Measurements from ENCODE around the gene CAPZB.
"Not testable (repeated sequence)": the region's sequence is repeated elsewhere in the genome, so short reads cannot be mapped to it uniquely, and the experiment has no call there.

The CAPZB gene

DNA sequence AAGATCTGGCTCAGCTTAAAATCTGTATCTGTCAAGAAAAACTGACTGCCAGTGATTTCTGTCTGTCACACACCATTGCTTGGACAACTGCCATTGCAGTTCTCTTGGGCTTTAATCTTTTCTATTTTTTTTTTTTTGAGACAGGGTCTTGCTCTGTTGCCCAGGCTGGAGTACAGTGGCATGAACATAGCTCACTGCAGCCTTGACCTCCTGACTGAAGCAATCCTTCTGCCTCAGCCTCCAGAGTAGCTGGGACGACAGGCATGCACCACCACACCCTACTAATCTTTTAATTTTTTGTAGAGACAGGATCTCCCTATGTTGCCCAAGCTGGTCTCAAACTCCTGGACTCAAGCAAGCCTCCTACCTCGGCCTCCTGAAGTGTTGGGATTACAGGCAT, 14.5 kb upstream of the CAPZB start:
- DNase-seq (ENCODE audit: low read depth in 2 of 3, low spot score in 1 of 3): not testable (repeated sequence)

DNA sequence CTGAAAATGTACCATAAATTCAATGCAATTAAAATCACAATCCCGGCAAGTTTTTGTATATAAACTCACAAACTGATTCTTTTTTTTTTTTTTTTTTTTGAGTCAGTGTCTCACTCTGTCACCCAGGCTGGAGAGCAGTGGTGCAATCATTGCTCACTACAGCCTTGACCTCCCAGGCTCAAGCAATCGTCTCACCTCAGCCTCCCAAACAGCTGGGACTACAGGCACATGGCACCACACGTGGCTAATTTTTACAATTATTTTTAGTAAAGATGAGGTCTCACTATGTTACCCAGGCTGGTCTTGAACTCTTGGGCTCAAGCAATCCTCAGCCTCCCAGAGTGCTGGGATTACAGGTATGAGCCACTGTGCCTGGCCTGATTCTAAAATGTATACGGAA, 12.1 kb upstream of the CAPZB start:
- DNase-seq (ENCODE audit: low read depth in 2 of 3, low spot score in 1 of 3): not testable (repeated sequence)

- DNase-seq (ENCODE audit: low read depth in 2 of 3, low spot score in 1 of 3): no peak
Observed at GRCh38 chr1:19496527-19496874, 11.2 kb upstream of the CAPZB start.

DNA sequence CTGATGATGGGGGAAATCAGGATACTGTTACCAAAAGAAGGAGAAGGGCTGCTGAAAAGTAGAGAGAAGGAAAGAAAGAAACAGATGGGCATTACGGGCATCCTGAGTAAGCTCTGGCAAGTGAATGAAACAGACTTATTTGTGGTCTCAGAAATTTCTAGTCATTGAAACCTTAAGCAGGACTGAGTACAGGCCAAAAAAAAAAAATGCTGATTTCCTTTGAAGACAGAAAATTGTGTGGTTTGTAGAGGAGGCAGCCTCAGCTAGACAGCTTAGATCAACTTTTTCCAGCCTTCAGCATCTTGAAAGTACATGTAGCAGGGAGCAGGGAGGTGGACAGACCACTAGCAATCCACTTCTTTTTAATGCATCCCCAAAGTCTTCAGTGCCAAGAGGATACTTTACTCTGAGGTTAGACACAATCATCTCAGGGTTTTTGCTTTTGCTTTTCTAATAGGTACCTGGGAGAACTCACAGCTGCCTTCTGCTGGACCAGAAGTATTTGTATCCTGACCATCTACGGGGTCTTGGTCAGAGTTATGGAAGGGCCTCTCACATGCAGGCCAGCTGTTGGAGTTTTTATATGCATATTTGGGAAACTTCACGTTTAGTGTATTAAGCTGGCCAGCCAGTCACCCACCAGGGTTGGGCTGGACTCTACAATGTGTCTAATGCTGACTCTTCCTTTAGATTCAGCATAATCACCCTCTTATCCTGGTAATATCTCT, 10.6 kb upstream of the CAPZB start:
- DNase-seq (ENCODE audit: low read depth in 2 of 3, low spot score in 1 of 3): no peak

DNA sequence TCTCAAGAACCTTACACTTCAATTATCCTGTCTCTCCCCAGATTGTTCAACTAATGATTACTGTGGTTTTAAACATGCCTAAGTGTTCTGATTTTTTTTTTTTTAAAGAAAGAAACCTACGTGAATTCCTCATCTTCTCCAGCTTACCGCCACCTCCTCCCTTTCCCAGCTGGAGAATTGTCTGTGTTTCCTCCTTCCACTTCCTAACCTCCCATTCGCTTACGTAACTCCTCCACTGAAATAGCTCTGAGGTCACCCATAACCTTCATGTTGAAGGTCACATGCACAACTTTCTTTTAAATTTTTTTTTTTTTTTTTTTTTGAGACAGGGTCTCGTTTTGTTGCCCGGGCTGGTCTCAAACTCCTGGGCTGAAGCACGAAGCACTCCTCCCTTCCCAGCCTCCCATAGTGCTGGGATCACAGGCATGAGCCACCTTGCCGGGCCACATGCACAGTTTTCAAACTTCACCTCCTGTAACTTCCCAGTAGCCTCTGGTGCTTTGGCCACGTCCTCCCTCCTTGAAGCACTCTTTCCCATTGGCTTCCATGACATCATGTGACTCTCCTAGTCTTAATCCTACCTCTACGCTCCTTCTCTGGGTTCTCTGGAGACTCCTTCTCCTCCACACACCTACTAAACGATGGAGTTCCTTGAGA, 9.8 kb upstream of the CAPZB start:
- no peak for DNase-seq (ENCODE audit: low read depth in 2 of 3, low spot score in 1 of 3)

DNA sequence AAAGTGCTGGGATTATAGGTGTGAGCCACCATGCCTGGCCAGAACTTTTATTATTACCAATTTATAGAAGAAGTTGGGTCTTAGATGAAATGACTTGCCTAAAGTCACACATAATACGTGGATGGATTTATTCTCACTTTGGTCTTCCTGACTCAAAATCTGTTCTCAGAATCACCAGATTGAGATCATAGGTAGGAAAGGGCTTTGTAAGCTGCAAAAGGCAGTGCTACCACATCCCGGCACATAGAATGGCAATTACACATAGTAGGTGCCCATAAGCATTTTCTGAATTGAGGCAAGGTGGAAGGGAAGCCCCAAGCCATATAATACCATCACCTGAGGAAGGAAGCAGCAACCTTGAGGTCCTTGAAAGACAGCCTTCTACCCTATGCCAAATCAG, 8.2 kb upstream of the CAPZB start:
- no peak for DNase-seq (ENCODE audit: low read depth in 2 of 3, low spot score in 1 of 3)

- DNase-seq (ENCODE audit: low read depth in 2 of 3, low spot score in 1 of 3): no peak
Observed at GRCh38 chr1:19489996-19490395, 4.7 kb upstream of the CAPZB start.

DNA sequence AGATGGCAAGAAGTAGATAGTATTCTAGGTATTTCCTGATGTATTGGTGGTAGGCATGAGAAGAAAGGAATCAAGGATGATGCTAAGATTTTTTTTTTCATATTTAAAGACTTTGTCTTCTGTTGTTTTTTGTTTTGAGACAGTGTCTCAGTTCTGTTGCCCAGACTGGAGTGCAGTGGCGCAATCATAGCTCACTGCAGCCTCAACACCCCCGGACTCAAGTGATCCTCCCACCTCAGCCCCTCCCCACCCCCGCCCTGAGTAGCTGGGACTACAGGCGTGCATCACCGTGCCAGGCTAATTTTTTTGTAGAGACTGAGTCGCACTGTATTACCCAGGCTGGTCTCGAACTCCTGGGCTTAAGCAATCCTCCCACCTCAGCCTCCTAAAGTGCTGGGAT, 2.8 kb upstream of the CAPZB start:
- DNase-seq (ENCODE audit: low read depth in 2 of 3, low spot score in 1 of 3): no peak

DNA sequence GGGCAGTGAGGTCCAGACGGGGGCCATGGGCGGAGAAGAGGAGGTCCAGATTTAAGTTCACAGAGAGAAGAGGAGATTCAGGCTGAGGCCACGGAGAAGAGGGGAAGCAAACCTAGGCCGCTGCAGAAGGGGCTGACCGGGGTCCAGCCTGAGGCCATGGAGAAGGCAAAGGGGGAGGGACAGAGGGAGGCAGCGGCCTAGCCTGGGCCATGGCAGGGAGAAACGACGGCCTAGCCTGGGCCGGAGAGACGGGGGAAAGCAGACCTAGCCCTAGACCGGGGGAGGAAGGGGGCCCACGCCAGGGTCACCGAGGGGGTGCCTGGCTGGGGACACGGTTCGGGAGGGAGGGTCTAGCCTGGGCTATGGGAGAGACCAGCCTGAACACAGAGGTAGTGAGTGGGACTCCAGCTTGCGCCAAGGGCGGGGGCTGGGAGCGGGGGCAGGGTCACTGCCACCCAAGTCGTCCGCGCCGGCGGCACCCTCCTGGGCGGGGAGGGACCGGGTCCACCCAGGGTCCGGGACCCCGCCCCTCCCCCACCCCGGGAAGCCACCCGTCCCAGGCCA, 459 bp downstream of the CAPZB start:
- no peak for DNase-seq (ENCODE audit: low read depth in 2 of 3, low spot score in 1 of 3)

- DNase-seq (ENCODE audit: low read depth in 2 of 3, low spot score in 1 of 3): no peak
Observed at GRCh38 chr1:19484338-19484797, 971 bp downstream of the CAPZB start.

DNA sequence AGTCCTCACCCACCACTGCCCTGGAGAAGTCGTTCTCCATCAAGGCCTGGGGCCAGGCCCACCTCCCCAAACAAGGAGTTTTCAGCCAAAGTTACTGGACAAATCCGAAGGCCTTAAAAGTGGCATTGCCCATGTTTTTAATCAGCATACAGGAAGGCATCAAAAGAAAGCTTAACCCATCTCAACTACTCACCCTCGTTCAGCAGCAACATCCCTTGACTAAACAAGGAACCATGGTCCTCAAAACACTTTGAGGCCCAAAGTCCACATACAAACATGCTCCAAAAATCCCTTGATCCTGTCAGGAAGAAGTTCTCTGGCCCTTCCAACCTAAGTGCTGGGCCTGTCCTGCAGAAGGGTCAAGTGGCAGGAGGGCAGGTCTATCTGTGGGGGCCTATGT, 1.6 kb downstream of the CAPZB start:
- no peak for DNase-seq (ENCODE audit: low read depth in 2 of 3, low spot score in 1 of 3)

- no peak for DNase-seq (ENCODE audit: low read depth in 2 of 3, low spot score in 1 of 3)
Observed at GRCh38 chr1:19483261-19483660, 2.1 kb downstream of the CAPZB start.

DNA sequence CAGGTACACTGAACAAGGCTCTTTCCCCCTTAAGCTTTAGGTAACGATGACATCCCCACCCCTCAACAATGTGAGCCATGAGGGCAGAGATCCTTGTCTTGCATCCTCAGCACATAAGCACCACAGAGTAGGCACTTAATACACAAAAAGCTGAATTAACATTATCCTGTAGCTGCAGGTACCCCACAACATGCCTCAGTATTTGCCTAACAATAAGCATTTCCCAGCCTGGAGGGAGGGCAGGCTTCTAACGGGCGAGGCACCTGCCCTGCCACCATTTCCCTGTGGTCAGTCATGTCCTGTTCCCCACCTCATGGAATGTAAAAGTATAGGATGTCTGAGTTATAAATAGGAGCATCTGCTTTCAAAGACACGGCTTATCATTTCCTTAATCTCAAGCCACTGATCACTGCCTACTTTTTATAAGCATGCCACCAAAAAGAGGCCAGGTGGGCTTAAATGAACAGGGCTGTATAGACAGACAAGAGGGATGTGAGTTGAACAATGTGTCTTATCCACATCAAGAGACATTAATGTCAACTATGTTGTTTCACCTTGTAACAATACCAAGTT, 3.4 kb downstream of the CAPZB start:
- DNase-seq (ENCODE audit: low read depth in 2 of 3, low spot score in 1 of 3): no peak

- DNase-seq (ENCODE audit: low read depth in 2 of 3, low spot score in 1 of 3): no peak
Observed at GRCh38 chr1:19480282-19480681, 5.1 kb downstream of the CAPZB start.

DNA sequence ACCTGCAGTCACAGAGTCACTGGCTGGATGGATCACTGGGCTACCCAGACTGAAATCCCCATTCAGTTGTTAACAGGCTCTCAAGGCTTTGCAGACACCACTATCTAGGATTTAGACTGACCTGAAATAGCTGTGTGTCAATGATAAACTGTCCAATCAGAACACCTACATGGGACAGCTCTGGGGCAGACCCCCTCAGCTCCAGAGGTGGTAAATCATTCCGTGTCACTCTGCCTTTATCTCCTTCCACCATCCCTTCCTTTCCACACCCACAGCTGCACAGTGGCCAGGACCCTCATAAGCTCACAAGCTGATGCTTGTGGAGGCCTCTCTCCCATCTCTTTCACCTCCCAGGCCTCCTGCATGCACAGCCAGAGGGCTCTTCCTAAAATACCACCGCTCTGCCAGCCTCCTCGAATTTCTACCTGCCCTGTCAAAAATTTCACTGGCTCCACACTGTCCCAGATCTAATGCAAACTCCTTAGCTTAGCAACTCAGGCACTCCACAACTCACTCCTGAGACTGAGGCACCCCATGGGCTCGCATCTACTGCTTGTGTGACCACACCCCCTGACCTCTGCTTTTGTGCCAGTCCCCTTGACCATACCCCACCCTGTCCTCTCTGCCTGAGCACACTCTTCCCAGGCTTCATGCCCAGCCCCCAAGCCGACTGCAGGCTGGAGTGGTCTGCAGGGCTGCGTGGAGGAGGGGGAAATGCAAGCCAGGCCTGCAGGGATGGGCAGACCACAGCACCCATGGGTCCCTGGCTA, 5.8 kb downstream of the CAPZB start:
- DNase-seq (ENCODE audit: low read depth in 2 of 3, low spot score in 1 of 3): no peak

DNA sequence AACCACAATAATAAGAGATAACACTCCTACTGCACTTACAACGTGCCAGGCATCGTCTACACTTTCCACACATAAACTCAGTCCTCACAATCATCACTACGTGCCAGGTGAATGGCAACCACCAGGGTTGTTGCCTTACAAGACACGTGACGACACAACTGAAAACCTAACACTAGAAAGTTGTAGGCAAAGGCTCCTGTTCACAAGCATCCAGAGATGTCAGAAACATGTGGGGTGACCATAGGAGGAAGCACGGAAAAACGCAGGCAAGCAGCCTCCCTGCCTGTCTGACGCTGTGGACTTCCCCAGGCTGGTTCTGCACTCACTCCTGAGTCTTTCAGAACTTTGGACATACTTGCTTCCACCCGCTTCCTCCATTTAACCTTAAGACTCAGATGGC, 7.0 kb downstream of the CAPZB start:
- DNase-seq (ENCODE audit: low read depth in 2 of 3, low spot score in 1 of 3): no peak

DNA sequence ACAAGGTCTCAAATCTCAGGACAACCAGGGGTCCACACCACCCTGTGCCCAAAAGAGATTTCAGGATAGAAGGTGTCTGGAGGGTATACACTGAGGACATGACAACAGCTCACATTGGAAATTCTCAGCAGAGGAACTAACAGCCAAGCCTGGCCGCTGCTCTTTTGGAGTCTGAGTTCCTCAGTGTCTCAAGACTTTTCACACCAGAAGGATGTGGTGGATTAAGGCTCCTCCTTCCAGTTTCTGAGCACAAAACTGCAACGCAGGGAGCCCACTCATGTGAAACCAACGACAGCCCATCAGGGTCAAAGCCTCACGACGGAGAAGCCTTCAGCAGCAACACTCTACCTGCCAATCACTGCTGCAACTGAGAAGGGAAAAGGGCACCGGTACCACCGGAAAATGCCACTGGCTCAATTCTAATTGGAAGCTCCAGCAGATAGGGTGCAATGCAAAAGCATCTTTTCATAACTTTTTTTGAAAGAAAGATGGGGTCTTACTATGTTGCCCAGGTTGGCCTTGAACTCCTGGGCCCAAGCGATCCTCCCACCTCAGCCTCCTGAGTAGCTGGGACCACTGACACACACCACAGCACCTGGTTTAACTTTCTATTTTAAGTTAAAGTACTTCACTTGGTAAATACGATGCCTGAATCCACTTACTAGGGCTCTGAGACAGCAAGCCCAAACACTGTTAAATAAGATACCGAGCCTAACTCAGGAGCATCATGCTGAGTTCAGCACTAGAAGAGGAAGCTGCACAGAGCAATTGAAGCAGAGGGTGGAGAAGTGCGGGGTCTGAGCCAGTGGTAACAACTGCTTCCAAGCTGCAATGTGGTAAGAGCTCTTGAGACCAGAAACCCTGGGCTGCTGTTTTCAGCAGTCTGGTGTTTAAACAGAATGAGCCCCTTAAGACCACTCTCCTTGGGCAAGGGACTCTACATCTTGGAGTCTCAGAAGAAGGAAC, 7.8 kb downstream of the CAPZB start:
- DNase-seq (ENCODE audit: low read depth in 2 of 3, low spot score in 1 of 3): no peak

DNA sequence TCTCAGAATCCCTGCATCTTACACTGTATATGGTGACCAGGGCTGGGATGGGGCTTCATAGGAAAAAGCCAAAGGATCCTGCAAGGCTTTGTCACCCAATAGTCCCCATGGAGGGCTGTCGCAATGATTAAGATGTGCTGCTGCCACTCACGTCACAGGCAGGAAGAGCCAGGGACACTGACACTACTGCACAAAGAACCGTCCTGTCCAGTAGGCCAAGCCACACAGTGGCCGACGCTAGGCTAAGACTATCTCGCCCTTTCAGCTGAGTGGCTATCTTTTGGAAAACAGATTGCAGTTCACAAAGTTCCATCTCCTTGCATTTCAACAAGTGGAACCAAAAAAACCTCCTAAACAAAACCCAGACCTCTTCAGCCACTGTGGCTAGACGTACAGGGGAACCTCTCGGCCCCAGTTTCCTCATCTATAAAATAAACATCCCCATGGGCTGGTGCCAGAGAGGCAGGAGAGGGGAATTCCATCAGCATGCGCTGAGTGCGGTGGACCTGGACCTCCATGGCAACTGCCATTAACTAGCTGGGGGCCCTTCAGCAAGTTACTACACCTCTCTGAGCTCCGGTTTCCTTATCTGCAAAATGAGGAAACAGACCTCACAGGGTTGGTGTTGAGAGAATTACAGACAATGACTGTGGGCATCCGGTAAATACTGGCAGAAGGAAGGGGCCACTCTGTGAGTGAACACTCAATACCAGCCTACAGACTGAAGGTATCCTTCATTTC, 8.7 kb downstream of the CAPZB start:
- no peak for DNase-seq (ENCODE audit: low read depth in 2 of 3, low spot score in 1 of 3)

GRCh38 chr1:19475296-19475695, 10.0 kb downstream of the CAPZB start:
- no peak for DNase-seq (ENCODE audit: low read depth in 2 of 3, low spot score in 1 of 3)

GRCh38 chr1:19472174-19472573, 13.2 kb downstream of the CAPZB start:
- no peak for DNase-seq (ENCODE audit: low read depth in 2 of 3, low spot score in 1 of 3)

All from stimulated activated CD4-positive, alpha-beta T cell treated with anti-CD3 and anti-CD28 coated beads, Interleukin-12 subunit alpha, Interleukin-12 subunit beta, amount 100 ng/mL, for 48 hours (primary cell).